WTC11 (cell line): ENCODE results near the gene PDE11A. TPM values are rescaled to one million over a fixed set of nuclear protein-coding genes. Genes with fewer than 3 reads are reported as not detected.

Experiments used
- ATAC-seq: fragments of 200-7000 bp; cut with Tn5 transposase; 2 replicates; pipeline ENCODE4 v1.10.0; 2021; ENCODE audit warnings: mild to moderate bottlenecking, moderate library complexity
- CTCF ChIA-PET: fragments of 300-600 bp; sonication (Branson Sonifier 250); formaldehyde crosslinking; loops from one replicate; lab custom pipeline; 2021; ENCODE audit warnings: antibody characterized with exemption; lab: Charles Lee
- POLR2A ChIA-PET: fragments of 350-600 bp; sonication (Branson Sonifier 250); formaldehyde crosslinking; loops from one replicate; lab custom pipeline; 2021; ENCODE audit warnings: antibody characterized with exemption; lab: Charles Lee
- DNase-seq: peaks from one replicate; pipeline ENCODE4 v3.0.0; 2021; ENCODE audit warnings: low spot score
- H3K27ac Mint-ChIP-seq: 2 replicates; pipeline ENCODE4 v1.8.0; 2021; ENCODE audit warnings: mixed read lengths
- H3K27me3 Mint-ChIP-seq: 2 replicates; pipeline ENCODE4 v1.8.0; 2021; ENCODE audit warnings: low read depth, mild to moderate bottlenecking, moderate library complexity, mixed read lengths
- H3K36me3 Mint-ChIP-seq: 2 replicates; pipeline ENCODE4 v1.8.0; 2021; ENCODE audit warnings: mixed read lengths
- H3K4me1 Mint-ChIP-seq: 2 replicates; pipeline ENCODE4 v1.8.0; 2022; ENCODE audit warnings: mixed read lengths
- H3K4me3 Mint-ChIP-seq: 2 replicates; pipeline ENCODE4 v1.8.0; 2021; ENCODE audit warnings: mild to moderate bottlenecking, moderate library complexity, mixed read lengths
- H3K9me3 Mint-ChIP-seq: 2 replicates; pipeline ENCODE4 v1.8.0; 2021; ENCODE audit warnings: mixed read lengths
- CREM ChIP-seq: sonication (generic); formaldehyde crosslinking; IDR thresholded peaks from 2 replicates; pipeline ENCODE4 v1.8.1; 2022; ENCODE audit warnings: mild to moderate bottlenecking, missing genetic modification reagents, moderate library complexity
- CTCF ChIP-seq: fragments of 200-600 bp; IDR thresholded peaks from 2 replicates; pipeline ENCODE4 v1.8.0; 2022; ENCODE audit warnings: antibody characterized with exemption
- GABPB1 ChIP-seq: sonication (generic); formaldehyde crosslinking; IDR thresholded peaks from 2 replicates; pipeline ENCODE4 v1.8.1; 2023; ENCODE audit warnings: mild to moderate bottlenecking, missing genetic modification reagents
- MLX ChIP-seq: sonication (generic); formaldehyde crosslinking; IDR thresholded peaks from 2 replicates; pipeline ENCODE4 v1.8.1; 2023; ENCODE audit warnings: mild to moderate bottlenecking, missing genetic modification reagents, moderate library complexity
- MYBL2 ChIP-seq: sonication (generic); formaldehyde crosslinking; IDR thresholded peaks from 2 replicates; pipeline ENCODE4 v1.8.1; 2023; ENCODE audit warnings: mild to moderate bottlenecking, moderate library complexity, missing genetic modification reagents
- NFE2L1 ChIP-seq: sonication (generic); formaldehyde crosslinking; IDR thresholded peaks from 2 replicates; pipeline ENCODE4 v1.8.1; 2023; ENCODE audit warnings: missing genetic modification reagents
- NR2C2 ChIP-seq: sonication (generic); formaldehyde crosslinking; IDR thresholded peaks from 2 replicates; pipeline ENCODE4 v1.8.0; 2022; ENCODE audit warnings: mild to moderate bottlenecking, missing genetic modification reagents
- NR3C1 ChIP-seq: sonication (generic); formaldehyde crosslinking; conservative IDR thresholded peaks from 2 replicates; pipeline ENCODE4 v1.8.1; 2023; ENCODE audit warnings: low read depth, mild to moderate bottlenecking, missing genetic modification reagents
- OVOL2 ChIP-seq: fragments of 250-450 bp; sonication (Bioruptor Pico); IDR thresholded peaks from 2 replicates; pipeline ENCODE4 v1.9.0; 2021; ENCODE audit warnings: mild to moderate bottlenecking, borderline replicate concordance
- USF1 ChIP-seq: sonication (generic); formaldehyde crosslinking; IDR thresholded peaks from 2 replicates; pipeline ENCODE4 v1.8.0; 2022; ENCODE audit warnings: mild to moderate bottlenecking, missing genetic modification reagents
- USF2 ChIP-seq: sonication (generic); formaldehyde crosslinking; IDR thresholded peaks from 2 replicates; pipeline ENCODE4 v1.8.1; 2023; ENCODE audit warnings: mild to moderate bottlenecking, missing genetic modification reagents, moderate library complexity
- ZBTB43 ChIP-seq: sonication (generic); formaldehyde crosslinking; IDR thresholded peaks from 2 replicates; pipeline ENCODE4 v1.8.1; 2023; ENCODE audit warnings: mild to moderate bottlenecking, missing genetic modification reagents
- ZMAT4 ChIP-seq: fragments of 250-450 bp; sonication (Bioruptor Pico); IDR thresholded peaks from 2 replicates; pipeline ENCODE4 v1.9.0; 2021; ENCODE audit warnings: mild to moderate bottlenecking
- ZNF281 ChIP-seq: sonication (generic); formaldehyde crosslinking; IDR thresholded peaks from 2 replicates; pipeline ENCODE4 v1.8.0; 2023; ENCODE audit warnings: mild to moderate bottlenecking, missing genetic modification reagents
- ZNF396 ChIP-seq: fragments of 250-450 bp; sonication (Bioruptor Pico); IDR thresholded peaks from 2 replicates; pipeline ENCODE4 v1.8.0; 2021; ENCODE audit warnings: mild to moderate bottlenecking, moderate library complexity, borderline replicate concordance
- total RNA-seq: library from RNA; stranded (reverse); gene quantifications from 3 replicates; pipeline ENCODE4 v1.2.3, GENCODE V29; 2021

PDE11A gene
- total RNA-seq, 1 experiment from 2014 or later = 0.13 TPM

GRCh38 chr2:177939211-177939610, 133.4 kb downstream of the PDE11A start:
- no peaks in the 10 kb centered on the region for H3K36me3 Mint-ChIP-seq
- no peak for ATAC-seq
- ChIA-PET CTCF (no interaction called here), POLR2A (no interaction called here)
- H3K4me3 Mint-ChIP-seq = no peak overlapping the region
- H3K4me1 Mint-ChIP-seq = no peaks in the 10 kb centered on the region
- no peak for DNase-seq
- H3K27ac Mint-ChIP-seq = no peak overlapping the region
- peaks cover under 1% of the 10 kb centered on the region for H3K27me3 Mint-ChIP-seq
- TF ChIP-seq ZNF396 (no peak), NR2C2 (CRISPR knock-in tag) (no peak), ZBTB43 (CRISPR knock-in tag) (no peak)
- no peaks in the 10 kb centered on the region for H3K9me3 Mint-ChIP-seq

- no peak for ATAC-seq
- CTCF ChIA-PET = no interaction called here
- DNase-seq = no peak
- Mint-ChIP-seq H3K9me3 (no peaks in the 10 kb centered on the region), H3K4me3 (no peak overlapping the region)
- POLR2A ChIA-PET = no interaction called here
- TF ChIP-seq USF1 (no peak), NFE2L1 (CRISPR knock-in tag) (no peak), ZMAT4 (CRISPR knock-in tag) (no peak), CREM (CRISPR knock-in tag) (no peak), USF2 (no peak), ZNF281 (CRISPR knock-in tag) (no peak), CTCF (no peak), GABPB1 (CRISPR knock-in tag) (no peak), OVOL2 (CRISPR knock-in tag) (no peak), MLX (CRISPR knock-in tag) (no peak), MYBL2 (no peak), NR3C1 (CRISPR knock-in tag) (no peak)
- TF ChIP-seq, all 79 proteins: peak for 0
- Mint-ChIP-seq H3K27me3 (no peaks in the 10 kb centered on the region), H3K36me3 (no peaks in the 10 kb centered on the region), H3K27ac (no peak overlapping the region), H3K4me1 (no peaks in the 10 kb centered on the region)
Measured at GRCh38 chr2:177930916-177931315, 141.7 kb downstream of the PDE11A start.
